SH-SY5Y (cell line): ENCODE measurements around the gene TENT4A.

Experiments
- GATA2 ChIP-seq: IDR thresholded peaks from 2 replicates; pipeline ENCODE4 v1.6.1; 2011; ENCODE audit warnings: mild to moderate bottlenecking, low read depth, low read length
- GATA3 ChIP-seq: IDR thresholded peaks from 2 replicates; pipeline ENCODE4 v1.6.1; 2011; ENCODE audit warnings: low read depth, mild to moderate bottlenecking, low read length, moderate library complexity

TENT4A gene

GRCh38 chr5:6767481-6768063 lies 54.3 kb downstream of the TENT4A start:
- no peak for TF ChIP-seq GATA3
- no peak for TF ChIP-seq GATA2

GRCh38 chr5:6768590-6769230 lies 55.5 kb downstream of the TENT4A start:
- no peak for TF ChIP-seq GATA3
- TF ChIP-seq GATA2, result no peak

- TF ChIP-seq GATA3, result no peak
- no peak for TF ChIP-seq GATA2
Measured at GRCh38 chr5:6770826-6771607, 57.8 kb downstream of the TENT4A start.

GRCh38 chr5:6772886-6773285 lies 59.7 kb downstream of the TENT4A start:
- TF ChIP-seq GATA2 (no peak), GATA3 (no peak)

- no peak for TF ChIP-seq GATA2
- no peak for TF ChIP-seq GATA3
Measured at GRCh38 chr5:6773342-6774035, 60.3 kb downstream of the TENT4A start.

GRCh38 chr5:6774721-6775204 lies 61.5 kb downstream of the TENT4A start:
- TF ChIP-seq GATA3 (no peak), GATA2 (no peak)

- TF ChIP-seq GATA2 (no peak), GATA3 (no peak)
Measured at GRCh38 chr5:6775571-6775970, 62.3 kb downstream of the TENT4A start.

- TF ChIP-seq GATA2 (no peak), GATA3 (no peak)
Measured at GRCh38 chr5:6780802-6781391, 67.7 kb downstream of the TENT4A start.

GRCh38 chr5:6781716-6782115 lies 68.5 kb downstream of the TENT4A start:
- no peak for TF ChIP-seq GATA3
- no peak for TF ChIP-seq GATA2

GRCh38 chr5:6783787-6784186 lies 70.6 kb downstream of the TENT4A start:
- TF ChIP-seq GATA3 (no peak), GATA2 (no peak)

- TF ChIP-seq GATA2 (no peak), GATA3 (no peak)
Measured at GRCh38 chr5:6784481-6784880, 71.2 kb downstream of the TENT4A start.

- TF ChIP-seq GATA3, result no peak
- no peak for TF ChIP-seq GATA2
Measured at GRCh38 chr5:6785161-6785860, 72.1 kb downstream of the TENT4A start.

- TF ChIP-seq GATA2, result no peak
- TF ChIP-seq GATA3, result no peak
Measured at GRCh38 chr5:6785861-6786180, 72.6 kb downstream of the TENT4A start.
